ENCODE data around the gene HLTF. TPM values are rescaled to one million over a fixed set of nuclear protein-coding genes. Genes with fewer than 3 reads are reported as not detected.

HLTF gene
- total and polyA plus RNA-seq, 2 of the 4 experiments (the other 2 are of a cell fraction) = 12.6 to 39.1 TPM

GRCh38 chr3:149119466-149119865 lies 33.1 kb upstream of the HLTF start:
- H3K18ac ChIP-seq (ENCODE audit: low read depth, low read length) = no peak overlapping the region
- no peak overlapping the region for H3K4me2 ChIP-seq (ENCODE audit: low read depth, low read length)
- in situ Hi-C loops (cut with MboI; ENCODE audit: low sequenced_read_pairs) = loop anchor here (5.0 to 25.0 kb wide), 4 partner anchors 153 to 593 kb away; no protein-coding TSS in a partner anchor
- dilution Hi-C loops (cut with HindIII; ENCODE audit: low sequenced_read_pairs, unreplicated experiment) = no loop called here
- H3K9me1 ChIP-seq (ENCODE audit: insufficient read depth, low read length) = no peaks in the 10 kb centered on the region
- H3K79me1 ChIP-seq (ENCODE audit: low read depth in 1 of 2, low read length in 2 of 2) = no peaks in the 10 kb centered on the region
- no peak overlapping the region for H2AK9ac ChIP-seq (replicated peaks; ENCODE audit: low read depth, low read length, poor library complexity)
- no peak for TF ChIP-seq CTCF (conservative IDR thresholded peaks at IDR 0.05; ENCODE audit: low read depth, low read length)
- TF ChIP-seq CHD1 (IDR thresholded peaks at IDR 0.05; ENCODE audit: low read depth, low read length) = no peak
- TF ChIP-seq BHLHE40 (IDR thresholded peaks at IDR 0.05; ENCODE audit: low read depth, low read length) = no peak
- TF ChIP-seq MAFK (IDR thresholded peaks at IDR 0.05; ENCODE audit: low read depth, low read length) = no peak
- no peak for TF ChIP-seq MAZ (IDR thresholded peaks at IDR 0.05; ENCODE audit: borderline replicate concordance, low read depth, low read length)
- no peak for TF ChIP-seq RAD21 (IDR thresholded peaks at IDR 0.05; ENCODE audit: low read length)
- TF ChIP-seq FOS (IDR thresholded peaks at IDR 0.05; ENCODE audit: low read depth, low read length) = no peak
- no peak for TF ChIP-seq MXI1 (IDR thresholded peaks at IDR 0.05; ENCODE audit: borderline replicate concordance, low read depth, low read length)
- TF ChIP-seq CEBPB (IDR thresholded peaks at IDR 0.05; ENCODE audit: low read depth, low read length) = no peak
- TF ChIP-seq NFE2L2 (IDR thresholded peaks at IDR 0.05; ENCODE audit: low read depth, low read length) = no peak
- H2BK120ac ChIP-seq (ENCODE audit: low read depth, low read length) = no peak overlapping the region
- H3K9ac ChIP-seq (ENCODE audit: low read depth, low read length) = no peak overlapping the region
- no peak overlapping the region; the same call in 1 of the 2 replicates for H4K91ac ChIP-seq (ENCODE audit: insufficient read depth, low read depth, low read length)
- intact Hi-C loops (cut with micrococcal nuclease) = no loop called here
- BruUV-seq (replicated peaks) = no TSS peak
- H2AFZ ChIP-seq (replicated peaks; ENCODE audit: low read length, poor library complexity) = no peak overlapping the region
- ChIA-PET POLR2A (ENCODE audit: unreplicated experiment) (no interaction called here), CTCF (interaction anchor here (1.0 to 1.7 kb wide), 7 partner anchors 68 to 214 kb away, joined by 3 to 8 read pairs (median 4); partner anchors contain the start of gene TM4SF18)
- ATAC-seq (ENCODE audit: low read depth) (no peak), DNase-seq (no peak)
- H3K36me3 ChIP-seq (ENCODE audit: control insufficient read depth, insufficient read depth, low read length) = no peaks in the 10 kb centered on the region
- H3K56ac ChIP-seq (ENCODE audit: extremely low read depth, insufficient read depth, low read length) = no peak overlapping the region
- no peak overlapping the region for H3K27ac ChIP-seq (ENCODE audit: insufficient read depth, low read length)
- H3K27me3 ChIP-seq (ENCODE audit: control insufficient read depth, insufficient read depth, low read length) = no peaks in the 10 kb centered on the region
- WGBS, 2 experiments (ENCODE audit: extremely low coverage in 2 of 2, insufficient read length in 1 of 2) = no CpG with 5 or more reads among the region's 1 CpG
- no peaks in the 10 kb centered on the region for H3K9me3 ChIP-seq (ENCODE audit: control insufficient read depth, insufficient read depth, low read length)
- no peak overlapping the region for H3K23ac ChIP-seq (ENCODE audit: low read depth, low read length)
- H3K14ac ChIP-seq (replicated peaks; ENCODE audit: low read depth, low read length) = no peak overlapping the region
- H4K8ac ChIP-seq (ENCODE audit: low read depth in 2 of 2, low read length in 2 of 2) = no peak overlapping the region
- H4K20me1 ChIP-seq (ENCODE audit: insufficient read depth, low read length) = no peaks in the 10 kb centered on the region
- H3K4me1 ChIP-seq (ENCODE audit: control insufficient read depth, insufficient read depth, low read length) = no peaks in the 10 kb centered on the region
- H3K4ac ChIP-seq (ENCODE audit: low read depth, low read length) = no peak overlapping the region
- no peak overlapping the region for H2AK5ac ChIP-seq (ENCODE audit: low read depth, low read length)
- H3K4me3 ChIP-seq (ENCODE audit: insufficient read depth, low read depth, low read length) = no peak overlapping the region
- H2BK5ac ChIP-seq (ENCODE audit: low read depth, low read length, poor library complexity, severe bottlenecking) = no peak overlapping the region
- no peak overlapping the region for H2BK15ac ChIP-seq (ENCODE audit: low read depth, low read length)
- no peak overlapping the region for H4K5ac ChIP-seq (ENCODE audit: low read depth, low read length)
- H2BK20ac ChIP-seq (ENCODE audit: low read depth, low read length) = no peak overlapping the region

All from IMR-90 (cell line).